Neutrophil (primary cell): ENCODE data around the gene TAOK3.
A peak's percentile ranks its signal among the peaks of the same experiment; 100 is the strongest.

ENCODE experiments used
- H3K27ac ChIP-seq: fragments of 200-600 bp; sonication (generic); 2 replicates; pipeline ENCODE4 v1.5.1; 2016; ENCODE audit warnings: mild to moderate bottlenecking, moderate library complexity
- H3K27me3 ChIP-seq: fragments of 200-600 bp; sonication (generic); 2 replicates; pipeline ENCODE4 v1.6.0; 2016; ENCODE audit warnings: mild to moderate bottlenecking
- H3K36me3 ChIP-seq: fragments of 200-600 bp; sonication (generic); 2 replicates; pipeline ENCODE4 v1.5.1; 2017
- H3K4me1 ChIP-seq, 2 experiments: fragments of 200-600 bp in 1 of 2; sonication (generic) in 1 of 2; 1 replicate in 1 of 2; 2 replicates in 1 of 2; pipeline versions ENCODE4 v1.5.1 to v1.6.1; 2013 to 2016; ENCODE audit warnings: low read depth in 1 of 2, low read length in 1 of 2, mild to moderate bottlenecking in 1 of 2, moderate library complexity in 1 of 2; ENCODE audit not compliant: control insufficient read depth in 1 of 2, insufficient read depth in 1 of 2
- H3K4me3 ChIP-seq, 2 experiments: fragments of 200-600 bp in 1 of 2; sonication (generic) in 1 of 2; 1 replicate in 1 of 2; 2 replicates in 1 of 2; pipeline ENCODE4 v1.5.1; 2013 to 2016; ENCODE audit warnings: low read depth in 1 of 2, low read length in 1 of 2, mild to moderate bottlenecking in 1 of 2, moderate library complexity in 1 of 2
- H3K9me3 ChIP-seq: fragments of 200-600 bp; sonication (generic); 2 replicates; pipeline ENCODE4 v1.5.1; 2016
- CTCF ChIP-seq: fragments of 200-600 bp; sonication (generic); IDR thresholded peaks from 2 replicates; pipeline ENCODE4 v1.5.1; 2016; ENCODE audit warnings: antibody characterized with exemption

Gene TAOK3

GRCh38 chr12:118327391-118327790 is 45.3 kb downstream of the TAOK3 start:
- no peak overlapping the region for H3K27ac ChIP-seq
- H3K9me3 ChIP-seq: no peaks in the 10 kb centered on the region
- no peaks in the 10 kb centered on the region for H3K36me3 ChIP-seq
- H3K27me3 ChIP-seq: no peaks in the 10 kb centered on the region
- H3K4me1 ChIP-seq: peaks cover 42 to 49% of the 10 kb centered on the region in 2 experiments
- H3K4me3 ChIP-seq: no peak overlapping the region
- no peak for TF ChIP-seq CTCF

- Histone ChIP-seq H3K4me3 (no peak overlapping the region), H3K4me1 (peaks cover 38 to 45% of the 10 kb centered on the region in 2 experiments), H3K36me3 (no peaks in the 10 kb centered on the region), H3K27ac (no peak overlapping the region), H3K9me3 (no peaks in the 10 kb centered on the region), H3K27me3 (no peaks in the 10 kb centered on the region)
- TF ChIP-seq CTCF: no peak
Observed at GRCh38 chr12:118326991-118327390, 45.7 kb downstream of the TAOK3 start.

- Histone ChIP-seq H3K9me3 (no peaks in the 10 kb centered on the region), H3K36me3 (no peaks in the 10 kb centered on the region), H3K4me3 (no peak overlapping the region), H3K4me1 (peaks cover 28 to 37% of the 10 kb centered on the region in 2 experiments), H3K27ac (peak overlapping the region; percentile 35), H3K27me3 (no peaks in the 10 kb centered on the region)
- TF ChIP-seq CTCF: no peak
Observed at GRCh38 chr12:118325081-118325480, 47.6 kb downstream of the TAOK3 start.

- no peak overlapping the region for H3K27ac ChIP-seq
- H3K4me3 ChIP-seq: no peak overlapping the region
- H3K27me3 ChIP-seq: no peaks in the 10 kb centered on the region
- H3K4me1 ChIP-seq: peaks cover 8 to 21% of the 10 kb centered on the region in 2 experiments
- no peaks in the 10 kb centered on the region for H3K36me3 ChIP-seq
- H3K9me3 ChIP-seq: no peaks in the 10 kb centered on the region
- TF ChIP-seq CTCF: no peak
Observed at GRCh38 chr12:118319627-118320026, 53.1 kb downstream of the TAOK3 start.

GRCh38 chr12:118318744-118319143 is 54.0 kb downstream of the TAOK3 start:
- TF ChIP-seq CTCF: no peak
- Histone ChIP-seq H3K9me3 (no peaks in the 10 kb centered on the region), H3K4me1 (peaks cover 16 to 30% of the 10 kb centered on the region in 2 experiments), H3K27ac (no peak overlapping the region), H3K4me3 (no peak overlapping the region), H3K36me3 (no peaks in the 10 kb centered on the region), H3K27me3 (no peaks in the 10 kb centered on the region)

- H3K9me3 ChIP-seq: no peaks in the 10 kb centered on the region
- no peaks in the 10 kb centered on the region for H3K36me3 ChIP-seq
- no peak for TF ChIP-seq CTCF
- no peak overlapping the region for H3K4me3 ChIP-seq
- peaks cover 23 to 38% of the 10 kb centered on the region in 2 experiments for H3K4me1 ChIP-seq
- H3K27me3 ChIP-seq: no peaks in the 10 kb centered on the region
- no peak overlapping the region for H3K27ac ChIP-seq
Observed at GRCh38 chr12:118317729-118318128, 55.0 kb downstream of the TAOK3 start.
